Upper lobe of left lung (tissue), 6 donors: ENCODE results near the gene IP6K2. TPM values are rescaled to one million over a fixed set of nuclear protein-coding genes. Genes with fewer than 3 reads are reported as not detected.
A peak's percentile ranks its signal among the peaks of the same experiment; 100 is the strongest.

ENCODE experiments used
- ATAC-seq, 2 donors: fragments of 200-7000 bp; cut with Tn5 transposase; one replicate each; pipeline ENCODE4 v1.9.1; 2022; ENCODE audit warnings: mild to moderate bottlenecking in 2 of 2, moderate library complexity in 2 of 2; ENCODE audit not compliant: low FRiP score in 2 of 2
- DNase-seq, 2 donors: peaks; one replicate each; pipeline ENCODE4 v3.0.0-alpha.2; 2019 to 2020
- H3K27ac ChIP-seq, 4 donors: fragments of 200-600 bp; sonication (generic); one replicate each; pipeline ENCODE4 v1.5.1; 2016 to 2019
- H3K27me3 ChIP-seq, 4 donors: fragments of 200-600 bp; sonication (generic); one replicate each; pipeline ENCODE4 v1.5.1; 2017 to 2019
- H3K36me3 ChIP-seq, 4 donors: fragments of 200-600 bp; sonication (generic); one replicate each; pipeline ENCODE4 v1.5.1; 2016 to 2019
- H3K4me1 ChIP-seq, 4 donors: fragments of 200-600 bp; sonication (generic); one replicate each; pipeline ENCODE4 v1.5.1; 2018 to 2019
- H3K4me3 ChIP-seq, 4 donors: fragments of 200-600 bp; sonication (generic); one replicate each; pipeline ENCODE4 v1.5.1; 2017 to 2019; ENCODE audit warnings: mild to moderate bottlenecking in 2 of 4, moderate library complexity in 1 of 4
- H3K9me3 ChIP-seq, 4 donors: fragments of 200-600 bp; sonication (generic); one replicate each; pipeline ENCODE4 v1.5.1; 2018 to 2019
- EP300 ChIP-seq, 4 donors: sonication (generic); formaldehyde crosslinking; IDR thresholded peaks; one replicate each; pipeline ENCODE4 v1.5.1; 2017; ENCODE audit warnings: antibody characterized with exemption in 4 of 4, control low read depth in 2 of 4
- POLR2A ChIP-seq, 4 donors: fragments of 450-650 bp; IDR thresholded peaks; one replicate each; pipeline ENCODE4 v1.5.1; 2016 to 2017; ENCODE audit warnings: antibody characterized with exemption in 4 of 4, mild to moderate bottlenecking in 2 of 4
- POLR2AphosphoS5 ChIP-seq, 2 donors: sonication (generic); formaldehyde crosslinking; IDR thresholded peaks; one replicate each; pipeline ENCODE4 v1.5.1; 2017; ENCODE audit warnings: antibody characterized with exemption in 2 of 2
- WGBS, 2 donors: methylation state at CpG; one replicate each; pipeline ENCODE4 v1.1.5; 2017 to 2018; 5-methylcytosine and 5-hydroxymethylcytosine counted together
- total RNA-seq, 6 donors: library from RNA; depleted of rRNA in 4 of 6; stranded (reverse); fragments of >200 nt in 4 of 6; gene quantifications; one replicate each; pipeline versions ENCODE4 v1.1.0 to v1.2.1, GENCODE V29; 2016 to 2021
- TF ChIP-seq, protein P1 (sequence below), 6 experiments: fragments of 450-650 bp in 4 of 6; fragments of 200-600 bp in 2 of 6; sonication (generic) in 2 of 6; IDR thresholded peaks; one replicate each; pipeline ENCODE4 v1.5.1; 2016 to 2019; ENCODE audit warnings: antibody characterized with exemption in 6 of 6
- donor health status: DM: no; HTN: no; CAD: no; lungs with moderate emphysema.
- donor health status: DM: no; HTN: yes; CAD: no; lungs with severe emphysema.

The IP6K2 gene
- total RNA-seq, 6 donors from 2014 or later, result 53.3 to 106 (median 65.4) TPM

DNA sequence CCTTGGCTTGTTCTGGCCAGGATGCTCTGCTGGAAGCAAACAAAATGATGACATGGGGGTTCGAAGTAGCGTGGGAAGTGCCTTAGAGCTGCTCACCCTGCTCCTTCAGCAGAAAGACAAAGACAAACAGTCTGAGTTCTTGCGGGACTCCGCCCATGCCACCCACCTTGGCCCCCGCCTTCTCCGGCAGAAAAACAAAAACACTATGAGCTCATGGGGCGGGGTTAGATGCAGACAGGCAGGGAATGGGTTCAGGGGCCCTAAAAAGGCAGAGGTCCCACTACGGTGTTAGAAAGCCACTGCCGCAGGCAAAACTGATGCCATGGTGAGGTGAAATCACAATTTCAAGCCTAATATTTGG, 21.6 kb downstream of the IP6K2 start:
- H3K9me3 ChIP-seq, result no peaks in the 10 kb centered on the region
- H3K27me3 ChIP-seq, result no peaks in the 10 kb centered on the region
- WGBS, 2 donors, result 73 to 77% methylated on average over 9 of the region's 9 CpGs
- H3K4me1 ChIP-seq, result peaks cover 8 to 26% (median 13%) of the 10 kb centered on the region in 4 donors
- H3K4me3 ChIP-seq, result peak overlapping the region in 3 of 4 donors; percentile 16 to 38 (median 33)
- ATAC-seq (peak; percentile 51 to 89), DNase-seq (no peak)
- peaks cover 18 to 64% (median 57%) of the 10 kb centered on the region in 4 donors for H3K36me3 ChIP-seq
- TF ChIP-seq, protein P1, sequence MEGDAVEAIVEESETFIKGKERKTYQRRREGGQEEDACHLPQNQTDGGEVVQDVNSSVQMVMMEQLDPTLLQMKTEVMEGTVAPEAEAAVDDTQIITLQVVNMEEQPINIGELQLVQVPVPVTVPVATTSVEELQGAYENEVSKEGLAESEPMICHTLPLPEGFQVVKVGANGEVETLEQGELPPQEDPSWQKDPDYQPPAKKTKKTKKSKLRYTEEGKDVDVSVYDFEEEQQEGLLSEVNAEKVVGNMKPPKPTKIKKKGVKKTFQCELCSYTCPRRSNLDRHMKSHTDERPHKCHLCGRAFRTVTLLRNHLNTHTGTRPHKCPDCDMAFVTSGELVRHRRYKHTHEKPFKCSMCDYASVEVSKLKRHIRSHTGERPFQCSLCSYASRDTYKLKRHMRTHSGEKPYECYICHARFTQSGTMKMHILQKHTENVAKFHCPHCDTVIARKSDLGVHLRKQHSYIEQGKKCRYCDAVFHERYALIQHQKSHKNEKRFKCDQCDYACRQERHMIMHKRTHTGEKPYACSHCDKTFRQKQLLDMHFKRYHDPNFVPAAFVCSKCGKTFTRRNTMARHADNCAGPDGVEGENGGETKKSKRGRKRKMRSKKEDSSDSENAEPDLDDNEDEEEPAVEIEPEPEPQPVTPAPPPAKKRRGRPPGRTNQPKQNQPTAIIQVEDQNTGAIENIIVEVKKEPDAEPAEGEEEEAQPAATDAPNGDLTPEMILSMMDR (IDR thresholded peaks at IDR 0.05), result no peak
- peak in 1 of 4 donors; percentile 29 for TF ChIP-seq POLR2A (IDR thresholded peaks at IDR 0.05)
- peak overlapping the region; percentile 77 to 85 (median 78) for H3K27ac ChIP-seq

DNA sequence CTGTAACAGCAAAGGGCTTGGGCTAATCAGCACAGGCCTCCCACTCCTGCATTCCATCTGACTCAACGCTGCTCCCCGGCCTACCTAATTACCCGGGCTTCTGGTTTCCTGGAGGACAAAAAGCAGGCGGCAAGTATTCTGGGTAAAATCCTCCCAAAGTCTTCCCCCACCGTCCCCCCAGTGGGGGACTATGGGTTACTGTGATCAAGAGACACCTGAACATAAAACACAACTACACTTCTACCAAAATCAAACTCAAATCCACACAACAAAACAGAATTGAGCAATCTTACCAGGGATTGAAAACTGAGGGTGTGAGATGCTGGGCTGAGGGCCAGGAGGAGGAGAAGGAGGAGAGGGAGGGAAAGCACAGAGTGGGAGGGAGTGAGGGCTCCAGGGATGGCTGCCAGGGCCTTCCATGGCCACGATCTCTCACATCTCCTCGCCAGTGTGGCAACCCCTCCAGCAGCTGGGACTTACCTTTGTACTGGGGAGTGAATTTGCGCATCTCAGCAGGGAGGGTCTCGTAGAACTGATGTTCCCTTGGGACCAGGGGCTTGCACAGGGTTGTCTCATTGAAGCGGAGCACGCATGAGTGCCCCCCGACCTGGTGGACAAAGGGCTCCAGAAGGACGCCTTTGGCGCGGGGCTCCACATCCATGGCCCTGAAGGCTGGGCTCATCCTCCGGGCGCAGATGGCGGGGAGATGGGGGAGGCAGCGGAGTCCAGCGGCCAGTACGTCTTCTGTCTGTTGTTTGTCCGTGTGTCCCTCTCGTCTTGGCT, 22.2 kb downstream of the IP6K2 start:
- ATAC-seq (peak; percentile 86 to 93), DNase-seq (peak in 1 of 2 donors; percentile 76)
- 67 to 73% methylated on average over 14 to 22 of the region's 23 CpGs for WGBS, 2 donors
- no peak for TF ChIP-seq EP300 (IDR thresholded peaks at IDR 0.05)
- TF ChIP-seq, protein P1 (IDR thresholded peaks at IDR 0.05), result no peak
- peak in 1 of 4 donors; percentile 2 for TF ChIP-seq POLR2A (IDR thresholded peaks at IDR 0.05)
- TF ChIP-seq POLR2AphosphoS5 (IDR thresholded peaks at IDR 0.05), result peak in 1 of 2 donors; percentile 43
- Histone ChIP-seq H3K27ac (peak overlapping the region; percentile 77 to 85 (median 78)), H3K27me3 (no peaks in the 10 kb centered on the region), H3K9me3 (no peaks in the 10 kb centered on the region), H3K4me3 (peak overlapping the region in 3 of 4 donors; percentile 16 to 38 (median 33)), H3K4me1 (peaks cover 8 to 22% (median 13%) of the 10 kb centered on the region in 4 donors), H3K36me3 (peaks cover 20 to 67% (median 61%) of the 10 kb centered on the region in 4 donors)

DNA sequence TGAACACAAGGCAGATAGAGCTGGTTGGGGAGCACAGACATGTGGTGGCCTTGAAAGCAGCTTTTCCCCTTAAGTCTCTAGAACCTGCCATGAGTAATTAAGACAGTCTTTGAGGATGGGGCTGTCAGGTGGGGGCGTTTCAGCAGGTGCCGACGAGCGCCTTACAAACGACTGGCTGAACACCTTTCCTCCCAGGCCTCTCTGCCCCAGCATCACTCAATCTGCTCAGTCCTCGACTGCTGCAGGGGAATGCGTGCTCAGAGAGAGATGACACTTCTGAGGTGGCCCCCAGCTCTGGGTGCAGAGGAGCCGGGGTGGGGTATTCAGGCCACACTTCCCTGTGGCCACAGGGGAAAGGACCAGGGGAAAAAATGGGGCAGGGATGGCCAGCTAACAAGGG, 23.2 kb downstream of the IP6K2 start:
- H3K4me3 ChIP-seq, result peak overlapping the region in 2 of 4 donors; percentile 33 to 38
- 83 to 91% methylated on average over 8 of the region's 8 CpGs for WGBS, 2 donors
- H3K27ac ChIP-seq, result peak overlapping the region; percentile 77 to 85 (median 78)
- no peaks in the 10 kb centered on the region for H3K27me3 ChIP-seq
- TF ChIP-seq POLR2AphosphoS5 (IDR thresholded peaks at IDR 0.05) (no peak), POLR2A (IDR thresholded peaks at IDR 0.05) (no peak), EP300 (IDR thresholded peaks at IDR 0.05) (no peak)
- TF ChIP-seq, protein P1 (IDR thresholded peaks at IDR 0.05), result no peak
- DNase-seq (no peak), ATAC-seq (no peak)
- H3K36me3 ChIP-seq, result peaks cover 24 to 73% (median 62%) of the 10 kb centered on the region in 4 donors
- peaks cover 6 to 22% (median 13%) of the 10 kb centered on the region in 4 donors for H3K4me1 ChIP-seq
- H3K9me3 ChIP-seq, result no peaks in the 10 kb centered on the region

GRCh38 chr3:48692551-48692950, 24.5 kb downstream of the IP6K2 start:
- Histone ChIP-seq H3K36me3 (peaks cover 37 to 78% (median 73%) of the 10 kb centered on the region in 4 donors), H3K27ac (peak overlapping the region in 2 of 4 donors; percentile 31 to 85), H3K4me3 (peak overlapping the region in 1 of 4 donors; percentile 38), H3K9me3 (no peaks in the 10 kb centered on the region), H3K4me1 (peaks cover 6 to 22% (median 13%) of the 10 kb centered on the region in 4 donors), H3K27me3 (no peaks in the 10 kb centered on the region)
- ATAC-seq, result no peak
- TF ChIP-seq, protein P1 (IDR thresholded peaks at IDR 0.05), result no peak
- no peak for TF ChIP-seq POLR2AphosphoS5 (IDR thresholded peaks at IDR 0.05)
- no peak for TF ChIP-seq EP300 (IDR thresholded peaks at IDR 0.05)
- no peak for TF ChIP-seq POLR2A (IDR thresholded peaks at IDR 0.05)
- DNase-seq, result no peak
